Measurements from ENCODE around the gene CCNK.

- TF ChIP-seq EZH2 (IDR thresholded peaks at IDR 0.05; ENCODE audit: insufficient read depth, poor library complexity, severe bottlenecking) (no peak), EZH2phosphoT487 (IDR thresholded peaks at IDR 0.05; ENCODE audit: insufficient read depth, low read depth) (no peak)
Observed at GRCh38 chr14:99509871-99510555, 28.8 kb downstream of the CCNK start.
